ENCODE measurements around the gene MEGF11. TPM values are rescaled to one million over a fixed set of nuclear protein-coding genes. Genes with fewer than 3 reads are reported as not detected.

Gene MEGF11
- polyA plus RNA-seq, 1 of the 3 experiments (the other 2 are of a cell fraction): not detected

DNA sequence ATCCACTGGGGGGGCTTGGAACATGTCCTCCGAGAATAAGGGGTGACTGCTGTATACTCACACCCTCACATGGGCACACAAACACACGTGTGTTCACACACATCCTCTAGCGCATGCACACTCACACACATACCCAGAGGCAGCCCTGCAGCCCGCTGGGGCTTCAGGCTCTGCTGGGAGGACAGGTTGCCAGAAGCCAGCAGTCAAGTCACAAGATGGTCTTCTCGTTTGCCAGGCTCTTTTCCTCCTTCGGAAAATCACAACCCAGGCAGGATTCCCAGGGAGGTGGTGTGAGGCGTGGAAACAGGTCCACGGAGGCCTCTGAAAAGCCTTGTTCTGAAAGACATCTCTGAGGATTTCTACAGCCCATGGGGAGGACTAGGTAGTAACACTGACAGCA is 26.8 kb downstream of the MEGF11 start:
- WGBS (ENCODE audit: low lambda C conversion rate): 60% methylated on average over 8 of the region's 8 CpGs
- no peak overlapping the region for H3K27ac ChIP-seq (ENCODE audit: low read depth in 2 of 2, low read length in 1 of 2)
- H3K4me1 ChIP-seq (ENCODE audit: control insufficient read depth in 1 of 2, insufficient read depth in 2 of 2, low read depth in 1 of 2, low read length in 1 of 2): peaks cover 0 to 15% of the 10 kb centered on the region in 2 experiments; a peak in 1 of 4 replicates
- H3K36me3 ChIP-seq (replicated peaks in 1 of 2; ENCODE audit: control insufficient read depth in 1 of 2, insufficient read depth in 2 of 2, low read length in 1 of 2): no peaks in the 10 kb centered on the region
- H3K79me2 ChIP-seq (ENCODE audit: insufficient read depth): no peaks in the 10 kb centered on the region
- H4K20me1 ChIP-seq (ENCODE audit: insufficient read depth): no peaks in the 10 kb centered on the region
- no peaks in the 10 kb centered on the region for H3K9me3 ChIP-seq
- H3K4me3 ChIP-seq (ENCODE audit: low read depth in 2 of 2, low read length in 1 of 2): no peak overlapping the region
- no peak overlapping the region for H3K4me2 ChIP-seq
- no peaks in the 10 kb centered on the region; the same call in 1 of the 2 replicates for H3K27me3 ChIP-seq (ENCODE audit: insufficient read depth)
- POLR2A ChIA-PET: no interaction called here
- no peak overlapping the region for H2AFZ ChIP-seq (ENCODE audit: low read depth)
- H3K9me2 ChIP-seq: no peaks in the 10 kb centered on the region
- CTCF ChIA-PET: no interaction called here
- TF ChIP-seq, protein P1, sequence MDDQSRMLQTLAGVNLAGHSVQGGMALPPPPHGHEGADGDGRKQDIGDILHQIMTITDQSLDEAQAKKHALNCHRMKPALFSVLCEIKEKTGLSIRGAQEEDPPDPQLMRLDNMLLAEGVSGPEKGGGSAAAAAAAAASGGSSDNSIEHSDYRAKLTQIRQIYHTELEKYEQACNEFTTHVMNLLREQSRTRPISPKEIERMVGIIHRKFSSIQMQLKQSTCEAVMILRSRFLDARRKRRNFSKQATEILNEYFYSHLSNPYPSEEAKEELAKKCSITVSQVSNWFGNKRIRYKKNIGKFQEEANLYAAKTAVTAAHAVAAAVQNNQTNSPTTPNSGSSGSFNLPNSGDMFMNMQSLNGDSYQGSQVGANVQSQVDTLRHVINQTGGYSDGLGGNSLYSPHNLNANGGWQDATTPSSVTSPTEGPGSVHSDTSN (IDR thresholded peaks at IDR 0.05): no peak
- TF ChIP-seq EZH2phosphoT487 (IDR thresholded peaks at IDR 0.05; ENCODE audit: borderline replicate concordance, low read depth) (no peak), MEF2A (IDR thresholded peaks at IDR 0.05; ENCODE audit: borderline replicate concordance, low read depth) (no peak)
- TF ChIP-seq, protein P2, sequence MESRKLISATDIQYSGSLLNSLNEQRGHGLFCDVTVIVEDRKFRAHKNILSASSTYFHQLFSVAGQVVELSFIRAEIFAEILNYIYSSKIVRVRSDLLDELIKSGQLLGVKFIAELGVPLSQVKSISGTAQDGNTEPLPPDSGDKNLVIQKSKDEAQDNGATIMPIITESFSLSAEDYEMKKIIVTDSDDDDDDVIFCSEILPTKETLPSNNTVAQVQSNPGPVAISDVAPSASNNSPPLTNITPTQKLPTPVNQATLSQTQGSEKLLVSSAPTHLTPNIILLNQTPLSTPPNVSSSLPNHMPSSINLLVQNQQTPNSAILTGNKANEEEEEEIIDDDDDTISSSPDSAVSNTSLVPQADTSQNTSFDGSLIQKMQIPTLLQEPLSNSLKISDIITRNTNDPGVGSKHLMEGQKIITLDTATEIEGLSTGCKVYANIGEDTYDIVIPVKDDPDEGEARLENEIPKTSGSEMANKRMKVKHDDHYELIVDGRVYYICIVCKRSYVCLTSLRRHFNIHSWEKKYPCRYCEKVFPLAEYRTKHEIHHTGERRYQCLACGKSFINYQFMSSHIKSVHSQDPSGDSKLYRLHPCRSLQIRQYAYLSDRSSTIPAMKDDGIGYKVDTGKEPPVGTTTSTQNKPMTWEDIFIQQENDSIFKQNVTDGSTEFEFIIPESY (IDR thresholded peaks at IDR 0.05; ENCODE audit: borderline replicate concordance, low read depth): no peak
- TF ChIP-seq, protein P3, sequence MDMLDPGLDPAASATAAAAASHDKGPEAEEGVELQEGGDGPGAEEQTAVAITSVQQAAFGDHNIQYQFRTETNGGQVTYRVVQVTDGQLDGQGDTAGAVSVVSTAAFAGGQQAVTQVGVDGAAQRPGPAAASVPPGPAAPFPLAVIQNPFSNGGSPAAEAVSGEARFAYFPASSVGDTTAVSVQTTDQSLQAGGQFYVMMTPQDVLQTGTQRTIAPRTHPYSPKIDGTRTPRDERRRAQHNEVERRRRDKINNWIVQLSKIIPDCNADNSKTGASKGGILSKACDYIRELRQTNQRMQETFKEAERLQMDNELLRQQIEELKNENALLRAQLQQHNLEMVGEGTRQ (IDR thresholded peaks at IDR 0.05; ENCODE audit: borderline replicate concordance, low read depth, low read length): no peak
- no peaks in the 10 kb centered on the region for H3F3A ChIP-seq (replicated peaks; ENCODE audit: insufficient read depth)
- no peak for DNase-seq
- no peak overlapping the region for H3K9ac ChIP-seq

GRCh38 chr15:66225656-66226274 is 27.8 kb downstream of the MEGF11 start:
- no peak overlapping the region for H3K4me3 ChIP-seq (ENCODE audit: low read depth in 2 of 2, low read length in 1 of 2)
- DNase-seq: no peak
- no peaks in the 10 kb centered on the region for H4K20me1 ChIP-seq (ENCODE audit: insufficient read depth)
- no peak overlapping the region for H3K4me2 ChIP-seq
- H3K9me3 ChIP-seq: no peaks in the 10 kb centered on the region
- no peak overlapping the region for H3K27ac ChIP-seq (ENCODE audit: low read depth in 2 of 2, low read length in 1 of 2)
- CTCF ChIA-PET: no interaction called here
- POLR2A ChIA-PET: no interaction called here
- H3K36me3 ChIP-seq (replicated peaks in 1 of 2; ENCODE audit: control insufficient read depth in 1 of 2, insufficient read depth in 2 of 2, low read length in 1 of 2): no peaks in the 10 kb centered on the region
- no peaks in the 10 kb centered on the region for H3K79me2 ChIP-seq (ENCODE audit: insufficient read depth)
- no peaks in the 10 kb centered on the region; the same call in 1 of the 2 replicates for H3K27me3 ChIP-seq (ENCODE audit: insufficient read depth)
- 80% methylated on average over 10 of the region's 10 CpGs for WGBS (ENCODE audit: low lambda C conversion rate)
- H3K9ac ChIP-seq: no peak overlapping the region
- no peaks in the 10 kb centered on the region for H3K9me2 ChIP-seq
- TF ChIP-seq ELF1 (IDR thresholded peaks at IDR 0.05): no peak
- TF ChIP-seq CHD2 (IDR thresholded peaks at IDR 0.05; ENCODE audit: low read length, partially characterized antibody): no peak
- TF ChIP-seq TCF12 (IDR thresholded peaks at IDR 0.05): no peak
- TF ChIP-seq JUND (IDR thresholded peaks at IDR 0.05): no peak
- no peak for TF ChIP-seq YY1 (IDR thresholded peaks at IDR 0.05; ENCODE audit: low read depth)
- TF ChIP-seq, protein P2 (IDR thresholded peaks at IDR 0.05; ENCODE audit: borderline replicate concordance, low read depth): no peak
- TF ChIP-seq, protein P4, sequence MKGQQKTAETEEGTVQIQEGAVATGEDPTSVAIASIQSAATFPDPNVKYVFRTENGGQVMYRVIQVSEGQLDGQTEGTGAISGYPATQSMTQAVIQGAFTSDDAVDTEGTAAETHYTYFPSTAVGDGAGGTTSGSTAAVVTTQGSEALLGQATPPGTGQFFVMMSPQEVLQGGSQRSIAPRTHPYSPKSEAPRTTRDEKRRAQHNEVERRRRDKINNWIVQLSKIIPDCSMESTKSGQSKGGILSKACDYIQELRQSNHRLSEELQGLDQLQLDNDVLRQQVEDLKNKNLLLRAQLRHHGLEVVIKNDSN (IDR thresholded peaks at IDR 0.05; ENCODE audit: borderline replicate concordance, low read depth): no peak
- TF ChIP-seq SIN3A (IDR thresholded peaks at IDR 0.05; ENCODE audit: borderline replicate concordance, low read depth, low read length): no peak
- TF ChIP-seq NRF1 (IDR thresholded peaks at IDR 0.05; ENCODE audit: low read depth, low read length): no peak
- no peaks in the 10 kb centered on the region for H3F3A ChIP-seq (replicated peaks; ENCODE audit: insufficient read depth)
- H3K4me1 ChIP-seq (ENCODE audit: control insufficient read depth in 1 of 2, insufficient read depth in 2 of 2, low read depth in 1 of 2, low read length in 1 of 2): peaks cover 0 to 5% of the 10 kb centered on the region in 2 experiments; a peak in 1 of 4 replicates
- no peak overlapping the region for H2AFZ ChIP-seq (ENCODE audit: low read depth)
